WTC11 (cell line): ENCODE data around the gene ZNF311. TPM values are rescaled to one million over a fixed set of nuclear protein-coding genes. Genes with fewer than 3 reads are reported as not detected.

Experiments
- ATAC-seq: fragments of 200-7000 bp; cut with Tn5 transposase; 2 replicates; pipeline ENCODE4 v1.10.0; 2021; ENCODE audit warnings: mild to moderate bottlenecking, moderate library complexity
- CTCF ChIA-PET: fragments of 300-600 bp; sonication (Branson Sonifier 250); formaldehyde crosslinking; loops from one replicate; lab custom pipeline; 2021; ENCODE audit warnings: antibody characterized with exemption; lab: Charles Lee
- POLR2A ChIA-PET: fragments of 350-600 bp; sonication (Branson Sonifier 250); formaldehyde crosslinking; loops from one replicate; lab custom pipeline; 2021; ENCODE audit warnings: antibody characterized with exemption; lab: Charles Lee
- DNase-seq: peaks from one replicate; pipeline ENCODE4 v3.0.0; 2021; ENCODE audit warnings: low spot score
- H3K27ac Mint-ChIP-seq: 2 replicates; pipeline ENCODE4 v1.8.0; 2021; ENCODE audit warnings: mixed read lengths
- H3K27me3 Mint-ChIP-seq: 2 replicates; pipeline ENCODE4 v1.8.0; 2021; ENCODE audit warnings: low read depth, mild to moderate bottlenecking, moderate library complexity, mixed read lengths
- H3K36me3 Mint-ChIP-seq: 2 replicates; pipeline ENCODE4 v1.8.0; 2021; ENCODE audit warnings: mixed read lengths
- H3K4me1 Mint-ChIP-seq: 2 replicates; pipeline ENCODE4 v1.8.0; 2022; ENCODE audit warnings: mixed read lengths
- H3K4me3 Mint-ChIP-seq: 2 replicates; pipeline ENCODE4 v1.8.0; 2021; ENCODE audit warnings: mild to moderate bottlenecking, moderate library complexity, mixed read lengths
- H3K9me3 Mint-ChIP-seq: 2 replicates; pipeline ENCODE4 v1.8.0; 2021; ENCODE audit warnings: mixed read lengths
- ATF1 ChIP-seq: sonication (generic); formaldehyde crosslinking; IDR thresholded peaks from 2 replicates; pipeline ENCODE4 v1.8.1; 2023; ENCODE audit warnings: mild to moderate bottlenecking, moderate library complexity, missing genetic modification reagents
- E2F1 ChIP-seq: sonication (generic); formaldehyde crosslinking; IDR thresholded peaks from 2 replicates; pipeline ENCODE4 v1.8.0; 2022; ENCODE audit warnings: mild to moderate bottlenecking, missing genetic modification reagents
- FOXJ3 ChIP-seq: sonication (generic); formaldehyde crosslinking; IDR thresholded peaks from 2 replicates; pipeline ENCODE4 v1.9.0; 2021; ENCODE audit warnings: missing genetic modification reagents, mild to moderate bottlenecking, borderline replicate concordance
- MXD4 ChIP-seq: fragments of 250-450 bp; sonication (Bioruptor Pico); IDR thresholded peaks from 2 replicates; pipeline ENCODE4 v1.8.0; 2021; ENCODE audit warnings: mild to moderate bottlenecking, moderate library complexity, borderline replicate concordance
- NR2C2 ChIP-seq: sonication (generic); formaldehyde crosslinking; IDR thresholded peaks from 2 replicates; pipeline ENCODE4 v1.8.0; 2022; ENCODE audit warnings: mild to moderate bottlenecking, missing genetic modification reagents
- NR3C1 ChIP-seq: sonication (generic); formaldehyde crosslinking; conservative IDR thresholded peaks from 2 replicates; pipeline ENCODE4 v1.8.1; 2023; ENCODE audit warnings: low read depth, mild to moderate bottlenecking, missing genetic modification reagents
- OVOL2 ChIP-seq: fragments of 250-450 bp; sonication (Bioruptor Pico); IDR thresholded peaks from 2 replicates; pipeline ENCODE4 v1.9.0; 2021; ENCODE audit warnings: mild to moderate bottlenecking, borderline replicate concordance
- SMAD3 ChIP-seq: sonication (generic); formaldehyde crosslinking; IDR thresholded peaks from 2 replicates; pipeline ENCODE4 v1.8.0; 2022; ENCODE audit warnings: missing genetic modification reagents, mild to moderate bottlenecking, borderline replicate concordance
- SP1 ChIP-seq: sonication (generic); formaldehyde crosslinking; conservative IDR thresholded peaks from 2 replicates; pipeline ENCODE4 v1.8.1; 2022; ENCODE audit warnings: missing genetic modification reagents
- TEAD4 ChIP-seq: sonication (generic); formaldehyde crosslinking; IDR thresholded peaks from 2 replicates; pipeline ENCODE4 v1.8.0; 2022; ENCODE audit warnings: mild to moderate bottlenecking, missing genetic modification reagents
- TP53 ChIP-seq: sonication (generic); formaldehyde crosslinking; IDR thresholded peaks from 2 replicates; pipeline ENCODE4 v1.8.1; 2023; ENCODE audit warnings: mild to moderate bottlenecking, missing genetic modification reagents
- USF1 ChIP-seq: sonication (generic); formaldehyde crosslinking; IDR thresholded peaks from 2 replicates; pipeline ENCODE4 v1.8.0; 2022; ENCODE audit warnings: mild to moderate bottlenecking, missing genetic modification reagents
- ZNF219 ChIP-seq: sonication (generic); formaldehyde crosslinking; IDR thresholded peaks from 2 replicates; pipeline ENCODE4 v1.8.0; 2023; ENCODE audit warnings: missing genetic modification reagents, mild to moderate bottlenecking, borderline replicate concordance
- ZNF671 ChIP-seq: fragments of 250-450 bp; sonication (Bioruptor Pico); IDR thresholded peaks from 2 replicates; pipeline ENCODE4 v1.8.0; 2021; ENCODE audit warnings: mild to moderate bottlenecking
- total RNA-seq: library from RNA; stranded (reverse); gene quantifications from 3 replicates; pipeline ENCODE4 v1.2.3, GENCODE V29; 2021
- TF ChIP-seq, protein P1 (sequence below): sonication (generic); formaldehyde crosslinking; IDR thresholded peaks from 2 replicates; pipeline ENCODE4 v1.8.0; 2022; ENCODE audit warnings: missing genetic modification reagents
- TF ChIP-seq, protein P2 (sequence below): sonication (generic); formaldehyde crosslinking; IDR thresholded peaks from 2 replicates; pipeline ENCODE4 v1.8.1; 2023; ENCODE audit warnings: mild to moderate bottlenecking, missing genetic modification reagents, borderline replicate concordance

Gene ZNF311
- total RNA-seq, 1 experiment from 2014 or later = 2.0 TPM

GRCh38 chr6:29009358-29009757, 4.2 kb upstream of the ZNF311 start:
- no peak for TF ChIP-seq NR3C1 (CRISPR knock-in tag)
- TF ChIP-seq SMAD3 (CRISPR knock-in tag) = no peak
- TF ChIP-seq SP1 = no peak
- no peak for TF ChIP-seq ZNF219 (CRISPR knock-in tag)
- no peak for DNase-seq
- Mint-ChIP-seq H3K27ac (no peak overlapping the region), H3K4me1 (peaks cover 4% of the 10 kb centered on the region), H3K4me3 (no peak overlapping the region), H3K9me3 (peaks cover 6% of the 10 kb centered on the region), H3K27me3 (peaks cover 96% of the 10 kb centered on the region), H3K36me3 (no peaks in the 10 kb centered on the region)
- ChIA-PET POLR2A (no interaction called here), CTCF (no interaction called here)
- no peak for ATAC-seq

DNA sequence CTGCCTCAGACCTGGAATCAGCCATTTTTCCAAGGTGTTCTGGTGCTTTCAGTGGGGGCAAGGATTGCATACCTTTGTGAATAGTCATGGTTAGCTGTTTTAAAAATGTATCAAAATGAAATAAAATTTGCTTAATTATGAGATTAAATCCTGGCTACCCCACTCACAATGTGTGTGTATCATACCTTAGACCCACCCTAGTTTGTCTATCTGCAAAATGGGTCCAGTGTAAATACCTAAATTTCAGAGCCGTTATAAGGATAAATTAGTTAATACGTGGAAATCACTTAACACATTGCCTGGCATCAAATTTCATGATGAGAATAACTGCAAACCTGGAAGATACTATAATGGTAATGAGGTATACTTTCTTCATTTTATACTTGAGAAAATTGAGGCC, 3.0 kb upstream of the ZNF311 start:
- TF ChIP-seq, protein P1, sequence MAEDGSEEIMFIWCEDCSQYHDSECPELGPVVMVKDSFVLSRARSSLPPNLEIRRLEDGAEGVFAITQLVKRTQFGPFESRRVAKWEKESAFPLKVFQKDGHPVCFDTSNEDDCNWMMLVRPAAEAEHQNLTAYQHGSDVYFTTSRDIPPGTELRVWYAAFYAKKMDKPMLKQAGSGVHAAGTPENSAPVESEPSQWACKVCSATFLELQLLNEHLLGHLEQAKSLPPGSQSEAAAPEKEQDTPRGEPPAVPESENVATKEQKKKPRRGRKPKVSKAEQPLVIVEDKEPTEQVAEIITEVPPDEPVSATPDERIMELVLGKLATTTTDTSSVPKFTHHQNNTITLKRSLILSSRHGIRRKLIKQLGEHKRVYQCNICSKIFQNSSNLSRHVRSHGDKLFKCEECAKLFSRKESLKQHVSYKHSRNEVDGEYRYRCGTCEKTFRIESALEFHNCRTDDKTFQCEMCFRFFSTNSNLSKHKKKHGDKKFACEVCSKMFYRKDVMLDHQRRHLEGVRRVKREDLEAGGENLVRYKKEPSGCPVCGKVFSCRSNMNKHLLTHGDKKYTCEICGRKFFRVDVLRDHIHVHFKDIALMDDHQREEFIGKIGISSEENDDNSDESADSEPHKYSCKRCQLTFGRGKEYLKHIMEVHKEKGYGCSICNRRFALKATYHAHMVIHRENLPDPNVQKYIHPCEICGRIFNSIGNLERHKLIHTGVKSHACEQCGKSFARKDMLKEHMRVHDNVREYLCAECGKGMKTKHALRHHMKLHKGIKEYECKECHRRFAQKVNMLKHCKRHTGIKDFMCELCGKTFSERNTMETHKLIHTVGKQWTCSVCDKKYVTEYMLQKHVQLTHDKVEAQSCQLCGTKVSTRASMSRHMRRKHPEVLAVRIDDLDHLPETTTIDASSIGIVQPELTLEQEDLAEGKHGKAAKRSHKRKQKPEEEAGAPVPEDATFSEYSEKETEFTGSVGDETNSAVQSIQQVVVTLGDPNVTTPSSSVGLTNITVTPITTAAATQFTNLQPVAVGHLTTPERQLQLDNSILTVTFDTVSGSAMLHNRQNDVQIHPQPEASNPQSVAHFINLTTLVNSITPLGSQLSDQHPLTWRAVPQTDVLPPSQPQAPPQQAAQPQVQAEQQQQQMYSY (CRISPR knock-in tag) = no peak
- TF ChIP-seq TP53 (CRISPR knock-in tag) = no peak
- TF ChIP-seq MXD4 (CRISPR knock-in tag) = no peak
- TF ChIP-seq E2F1 = no peak
- TF ChIP-seq OVOL2 (CRISPR knock-in tag) = no peak
- no peak for TF ChIP-seq TEAD4
- TF ChIP-seq, protein P2, sequence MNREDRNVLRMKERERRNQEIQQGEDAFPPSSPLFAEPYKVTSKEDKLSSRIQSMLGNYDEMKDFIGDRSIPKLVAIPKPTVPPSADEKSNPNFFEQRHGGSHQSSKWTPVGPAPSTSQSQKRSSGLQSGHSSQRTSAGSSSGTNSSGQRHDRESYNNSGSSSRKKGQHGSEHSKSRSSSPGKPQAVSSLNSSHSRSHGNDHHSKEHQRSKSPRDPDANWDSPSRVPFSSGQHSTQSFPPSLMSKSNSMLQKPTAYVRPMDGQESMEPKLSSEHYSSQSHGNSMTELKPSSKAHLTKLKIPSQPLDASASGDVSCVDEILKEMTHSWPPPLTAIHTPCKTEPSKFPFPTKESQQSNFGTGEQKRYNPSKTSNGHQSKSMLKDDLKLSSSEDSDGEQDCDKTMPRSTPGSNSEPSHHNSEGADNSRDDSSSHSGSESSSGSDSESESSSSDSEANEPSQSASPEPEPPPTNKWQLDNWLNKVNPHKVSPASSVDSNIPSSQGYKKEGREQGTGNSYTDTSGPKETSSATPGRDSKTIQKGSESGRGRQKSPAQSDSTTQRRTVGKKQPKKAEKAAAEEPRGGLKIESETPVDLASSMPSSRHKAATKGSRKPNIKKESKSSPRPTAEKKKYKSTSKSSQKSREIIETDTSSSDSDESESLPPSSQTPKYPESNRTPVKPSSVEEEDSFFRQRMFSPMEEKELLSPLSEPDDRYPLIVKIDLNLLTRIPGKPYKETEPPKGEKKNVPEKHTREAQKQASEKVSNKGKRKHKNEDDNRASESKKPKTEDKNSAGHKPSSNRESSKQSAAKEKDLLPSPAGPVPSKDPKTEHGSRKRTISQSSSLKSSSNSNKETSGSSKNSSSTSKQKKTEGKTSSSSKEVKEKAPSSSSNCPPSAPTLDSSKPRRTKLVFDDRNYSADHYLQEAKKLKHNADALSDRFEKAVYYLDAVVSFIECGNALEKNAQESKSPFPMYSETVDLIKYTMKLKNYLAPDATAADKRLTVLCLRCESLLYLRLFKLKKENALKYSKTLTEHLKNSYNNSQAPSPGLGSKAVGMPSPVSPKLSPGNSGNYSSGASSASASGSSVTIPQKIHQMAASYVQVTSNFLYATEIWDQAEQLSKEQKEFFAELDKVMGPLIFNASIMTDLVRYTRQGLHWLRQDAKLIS (CRISPR knock-in tag) = no peak
- no peak for TF ChIP-seq ZNF671
- no peak for TF ChIP-seq FOXJ3
- H3K4me1 Mint-ChIP-seq = peaks cover 4% of the 10 kb centered on the region
- peaks cover 91% of the 10 kb centered on the region for H3K27me3 Mint-ChIP-seq
- CTCF ChIA-PET = no interaction called here
- POLR2A ChIA-PET = no interaction called here
- no peak for ATAC-seq
- DNase-seq = no peak
- no peaks in the 10 kb centered on the region for H3K9me3 Mint-ChIP-seq
- no peaks in the 10 kb centered on the region for H3K36me3 Mint-ChIP-seq
- H3K27ac Mint-ChIP-seq = no peak overlapping the region
- H3K4me3 Mint-ChIP-seq = no peak overlapping the region

- TF ChIP-seq MXD4 (CRISPR knock-in tag) (no peak), USF1 (CRISPR knock-in tag) (no peak), ATF1 (CRISPR knock-in tag) (no peak), NR2C2 (CRISPR knock-in tag) (no peak)
- H3K4me3 Mint-ChIP-seq = no peak overlapping the region
- H3K27me3 Mint-ChIP-seq = peaks cover 20% of the 10 kb centered on the region
- no peaks in the 10 kb centered on the region for H3K4me1 Mint-ChIP-seq
- DNase-seq = no peak
- H3K9me3 Mint-ChIP-seq = peaks cover 15% of the 10 kb centered on the region
- no peak for ATAC-seq
- H3K36me3 Mint-ChIP-seq = peaks cover 17% of the 10 kb centered on the region
- ChIA-PET POLR2A (no interaction called here), CTCF (interaction anchor here (0.6 to 0.7 kb wide), 2 partner anchors 28 to 29 kb away, joined by 3 read pairs; no protein-coding TSS in a partner anchor)
- H3K27ac Mint-ChIP-seq = no peak overlapping the region
These were observed 8.1 kb downstream of the ZNF311 start for GRCh38 chr6:28996844-28997510.
